Bronchial epithelial cell (primary cell): ENCODE measurements around the gene KIAA0040. TPM values are rescaled to one million over a fixed set of nuclear protein-coding genes. Genes with fewer than 3 reads are reported as not detected.

Experiments
- DNase-seq: peaks from one replicate; pipeline ENCODE4 v3.0.0-alpha.2; 2010; ENCODE audit warnings: low read depth
- FAIRE-seq: peaks from 2 replicates; lab custom pipeline; 2011; peaks lifted over from hg19 to GRCh38; lab: Jason Lieb, UNC
- H3K27me3 ChIP-seq: 2 replicates; pipeline ENCODE4 v1.5.1; 2011; ENCODE audit warnings: low read length; ENCODE audit not compliant: control insufficient read depth, insufficient read depth
- H3K36me3 ChIP-seq: 2 replicates; pipeline ENCODE4 v1.5.1; 2011; ENCODE audit warnings: low read length; ENCODE audit not compliant: control insufficient read depth, insufficient read depth
- H3K4me3 ChIP-seq: 2 replicates; pipeline ENCODE4 v1.5.1; 2011; ENCODE audit warnings: mild to moderate bottlenecking, low read depth, low read length, control low read depth
- total RNA-seq: library from RNA; depleted of rRNA; stranded (reverse); fragments of >200 nt; gene quantifications from 2 replicates; pipeline ENCODE4 v1.2.1, GENCODE V29; 2014
- TF ChIP-seq, protein P1 (sequence below): IDR thresholded peaks from 2 replicates; pipeline ENCODE4 v1.5.1; 2011; ENCODE audit warnings: mild to moderate bottlenecking, moderate library complexity, low read length, control low read depth, inconsistent platforms; ENCODE audit not compliant: insufficient read depth, severe bottlenecking

The KIAA0040 gene
- total RNA-seq, 1 donor from 2014 or later, result 3.9 TPM

DNA sequence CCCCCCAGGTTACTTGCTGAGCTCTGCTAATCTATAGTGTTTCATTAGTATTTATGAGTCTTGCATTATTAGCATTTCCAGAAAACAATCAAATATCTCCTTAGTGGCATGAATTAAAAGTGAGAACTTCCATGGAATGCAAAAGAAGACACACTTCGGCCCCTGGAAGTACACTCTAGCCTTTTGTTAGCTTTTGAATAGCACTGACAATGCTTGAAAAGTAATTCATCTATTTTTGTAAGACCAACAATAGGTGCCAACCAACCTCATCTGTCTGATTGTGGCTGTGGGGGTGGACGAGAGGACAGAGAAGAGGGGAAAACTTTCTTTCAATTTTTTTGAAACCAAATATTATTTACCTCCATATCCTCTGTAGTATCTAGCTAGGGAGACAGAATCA is 27.8 kb downstream of the KIAA0040 start:
- no peak for DNase-seq
- TF ChIP-seq, protein P1, sequence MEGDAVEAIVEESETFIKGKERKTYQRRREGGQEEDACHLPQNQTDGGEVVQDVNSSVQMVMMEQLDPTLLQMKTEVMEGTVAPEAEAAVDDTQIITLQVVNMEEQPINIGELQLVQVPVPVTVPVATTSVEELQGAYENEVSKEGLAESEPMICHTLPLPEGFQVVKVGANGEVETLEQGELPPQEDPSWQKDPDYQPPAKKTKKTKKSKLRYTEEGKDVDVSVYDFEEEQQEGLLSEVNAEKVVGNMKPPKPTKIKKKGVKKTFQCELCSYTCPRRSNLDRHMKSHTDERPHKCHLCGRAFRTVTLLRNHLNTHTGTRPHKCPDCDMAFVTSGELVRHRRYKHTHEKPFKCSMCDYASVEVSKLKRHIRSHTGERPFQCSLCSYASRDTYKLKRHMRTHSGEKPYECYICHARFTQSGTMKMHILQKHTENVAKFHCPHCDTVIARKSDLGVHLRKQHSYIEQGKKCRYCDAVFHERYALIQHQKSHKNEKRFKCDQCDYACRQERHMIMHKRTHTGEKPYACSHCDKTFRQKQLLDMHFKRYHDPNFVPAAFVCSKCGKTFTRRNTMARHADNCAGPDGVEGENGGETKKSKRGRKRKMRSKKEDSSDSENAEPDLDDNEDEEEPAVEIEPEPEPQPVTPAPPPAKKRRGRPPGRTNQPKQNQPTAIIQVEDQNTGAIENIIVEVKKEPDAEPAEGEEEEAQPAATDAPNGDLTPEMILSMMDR, result no peak
- no peak for FAIRE-seq
- H3K36me3 ChIP-seq, result peaks cover 4% of the 10 kb centered on the region
- H3K27me3 ChIP-seq, result no peaks in the 10 kb centered on the region
- H3K4me3 ChIP-seq, result no peak overlapping the region

DNA sequence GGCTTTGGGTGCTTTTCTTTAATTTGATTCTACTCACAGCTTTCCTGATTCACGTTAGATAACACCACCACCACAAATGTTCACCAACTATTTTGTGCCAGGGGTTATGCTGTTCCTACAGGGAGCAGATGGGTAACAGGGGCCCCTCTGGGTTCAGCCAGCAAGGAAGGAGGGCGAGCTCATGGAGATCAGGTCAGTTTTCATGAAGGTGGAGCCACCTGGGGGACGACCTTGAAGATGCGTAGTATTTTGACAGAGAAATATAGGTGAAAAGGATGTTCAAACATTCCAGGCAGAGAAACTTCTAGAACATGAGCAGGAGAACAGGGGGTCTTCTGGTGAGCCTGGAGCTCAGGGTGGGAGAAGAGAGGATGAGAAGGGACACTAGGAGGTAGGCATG is 28.9 kb downstream of the KIAA0040 start:
- H3K4me3 ChIP-seq, result no peak overlapping the region
- no peak for DNase-seq
- no peak for FAIRE-seq
- H3K27me3 ChIP-seq, result no peaks in the 10 kb centered on the region
- TF ChIP-seq, protein P1, result no peak
- H3K36me3 ChIP-seq, result peaks cover 4% of the 10 kb centered on the region

DNA sequence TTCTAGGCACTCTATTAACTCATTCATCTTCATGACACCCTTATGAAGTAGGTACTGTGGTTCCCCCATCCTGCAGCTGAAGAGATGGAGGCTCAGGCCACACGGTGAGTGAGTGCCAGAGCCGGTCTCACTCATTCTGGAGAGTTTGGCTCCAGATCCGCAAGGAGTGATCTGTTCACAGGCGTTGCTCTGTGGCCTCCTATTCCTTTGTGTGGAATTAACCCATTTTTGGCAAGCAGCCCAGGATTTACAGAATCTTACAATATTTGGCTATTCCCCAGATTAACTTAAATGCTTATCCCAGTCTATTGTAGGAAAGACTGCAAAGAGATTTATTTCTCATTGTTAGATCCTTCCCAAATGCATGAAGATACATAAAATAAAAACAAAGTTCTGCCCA is 29.6 kb downstream of the KIAA0040 start:
- FAIRE-seq (no peak), DNase-seq (no peak)
- H3K36me3 ChIP-seq, result peaks cover 4% of the 10 kb centered on the region
- no peak overlapping the region for H3K4me3 ChIP-seq
- H3K27me3 ChIP-seq, result no peaks in the 10 kb centered on the region
- TF ChIP-seq, protein P1, result no peak

DNA sequence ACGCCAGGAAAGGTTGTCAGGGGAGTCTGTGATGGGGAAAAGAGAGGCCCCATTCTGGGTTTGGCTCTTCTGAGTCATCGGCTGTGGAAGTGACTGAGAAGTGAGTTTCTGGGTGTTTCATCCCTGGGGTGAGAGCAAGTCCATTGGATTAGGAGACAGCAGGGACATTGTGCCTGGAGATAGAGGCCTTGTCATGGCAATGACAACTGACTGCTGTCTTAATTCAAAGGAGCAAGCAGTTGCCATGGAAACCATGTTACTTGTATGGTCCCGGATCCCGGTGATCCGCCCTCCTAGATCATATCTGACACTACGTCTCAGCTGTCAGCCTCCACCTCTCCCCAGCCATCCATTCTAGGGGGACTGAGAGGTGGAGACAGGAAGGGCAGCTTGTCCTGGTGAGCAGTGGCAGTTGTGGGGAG is 34.4 kb downstream of the KIAA0040 start:
- Histone ChIP-seq H3K27me3 (peaks cover 2% of the 10 kb centered on the region), H3K36me3 (no peaks in the 10 kb centered on the region), H3K4me3 (no peak overlapping the region)
- peak; percentile 66 for DNase-seq
- TF ChIP-seq, protein P1, result no peak
- FAIRE-seq, result no peak

DNA sequence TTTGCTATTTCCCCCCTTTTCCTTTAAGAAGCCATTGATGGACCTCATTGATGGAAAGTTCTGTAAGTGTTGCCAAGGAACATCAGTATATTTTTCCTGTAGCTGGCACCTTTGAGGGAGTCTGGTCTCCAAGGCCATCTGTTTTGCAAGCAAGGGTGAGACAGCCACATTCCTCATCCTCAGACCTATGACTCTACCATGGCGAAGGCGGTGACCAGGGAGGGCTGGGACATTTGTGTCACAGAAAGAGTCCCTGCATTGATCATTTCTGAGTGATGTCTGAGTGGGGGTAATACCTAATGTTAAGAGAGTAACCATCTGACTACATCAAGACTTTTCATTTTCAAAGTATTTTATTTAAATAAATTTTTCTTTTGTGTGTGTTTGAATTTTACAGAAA is 35.4 kb downstream of the KIAA0040 start:
- Histone ChIP-seq H3K4me3 (no peak overlapping the region), H3K36me3 (no peaks in the 10 kb centered on the region), H3K27me3 (peaks cover 3% of the 10 kb centered on the region)
- TF ChIP-seq, protein P1, result no peak
- no peak for FAIRE-seq
- no peak for DNase-seq

GRCh38 chr1:175155936-175156335 is 36.6 kb downstream of the KIAA0040 start:
- DNase-seq (no peak), FAIRE-seq (no peak)
- H3K27me3 ChIP-seq, result peaks cover 4% of the 10 kb centered on the region
- H3K36me3 ChIP-seq, result no peaks in the 10 kb centered on the region
- no peak overlapping the region for H3K4me3 ChIP-seq
- TF ChIP-seq, protein P1, result no peak
